NCI-H2081 treated with DMSO at 0.1 percent for 48 hours (cell line): ENCODE results near the gene NDUFAF2.
"Not testable (repeated sequence)": the region's sequence is repeated elsewhere in the genome, so short reads cannot be mapped to it uniquely, and the experiment has no call there.

Experiments used
- DNase-seq: peaks from one replicate; lab custom pipeline; 2025; lab: John Stamatoyannopoulos, UW

NDUFAF2 gene

GRCh38 chr5:60944904-60945812, at the start of gene NDUFAF2, which contains the start of gene ERCC8:
Gene NDUFAF2, plus strand, starts transcription at chr5:60945205. Its CDS starts 51 bp downstream, at chr5:60945256.
Gene ERCC8, minus strand, starts transcription at chr5:60945070. Its CDS starts 62 bp downstream, at chr5:60945008.
- peak; percentile 24 for DNase-seq

- DNase-seq: no peak
These were observed 48.0 kb upstream of the NDUFAF2 start for GRCh38 chr5:60896991-60897390.

- no peak for DNase-seq
These were observed 41.6 kb upstream of the NDUFAF2 start for GRCh38 chr5:60903356-60903755.

- DNase-seq: no peak
These were observed 28.4 kb upstream of the NDUFAF2 start for GRCh38 chr5:60916646-60917045.

- no peak for DNase-seq
These were observed 26.5 kb upstream of the NDUFAF2 start for GRCh38 chr5:60918466-60918865.

- DNase-seq: no peak
These were observed 17.6 kb upstream of the NDUFAF2 start for GRCh38 chr5:60927450-60927849.

- no peak for DNase-seq
These were observed 16.0 kb upstream of the NDUFAF2 start for GRCh38 chr5:60929024-60929423.

GRCh38 chr5:60943624-60944023, 1.4 kb upstream of the NDUFAF2 start:
- DNase-seq: no peak

- DNase-seq: no peak
These were observed 795 bp downstream of the NDUFAF2 start for GRCh38 chr5:60945813-60946187.

- no peak for DNase-seq
These were observed 3.7 kb downstream of the NDUFAF2 start for GRCh38 chr5:60948738-60949137.

GRCh38 chr5:60955239-60955638, 10.2 kb downstream of the NDUFAF2 start:
- no peak for DNase-seq

GRCh38 chr5:60958088-60958487, 13.1 kb downstream of the NDUFAF2 start:
- DNase-seq: no peak

- no peak for DNase-seq
These were observed 13.7 kb downstream of the NDUFAF2 start for GRCh38 chr5:60958712-60959111.

- DNase-seq: no peak
These were observed 14.2 kb downstream of the NDUFAF2 start for GRCh38 chr5:60959156-60959555.

- DNase-seq: no peak
These were observed 15.6 kb downstream of the NDUFAF2 start for GRCh38 chr5:60960591-60960990.

GRCh38 chr5:60961685-60962084, 16.7 kb downstream of the NDUFAF2 start:
- DNase-seq: no peak

GRCh38 chr5:60972231-60972630, 27.2 kb downstream of the NDUFAF2 start:
- DNase-seq: no peak

GRCh38 chr5:60977956-60978737, 33.1 kb downstream of the NDUFAF2 start:
- DNase-seq: no peak

- no peak for DNase-seq
These were observed 34.0 kb downstream of the NDUFAF2 start for GRCh38 chr5:60978968-60979367.

- no peak for DNase-seq
These were observed 35.5 kb downstream of the NDUFAF2 start for GRCh38 chr5:60980511-60980910.

- DNase-seq: not testable (repeated sequence)
These were observed 37.1 kb downstream of the NDUFAF2 start for GRCh38 chr5:60982127-60982526.

GRCh38 chr5:60989790-60990189, 44.8 kb downstream of the NDUFAF2 start:
- DNase-seq: no peak

- DNase-seq: no peak
These were observed 47.9 kb downstream of the NDUFAF2 start for GRCh38 chr5:60992871-60993270.
